H1 (cell line): ENCODE results near the gene FRMD3. TPM values are rescaled to one million over a fixed set of nuclear protein-coding genes. Genes with fewer than 3 reads are reported as not detected.

Experiments
- CTCF ChIA-PET: fragments of 300-600 bp; sonication (Branson Sonifier 250); formaldehyde crosslinking; loops from one replicate; lab custom pipeline; 2021; ENCODE audit not compliant: partially characterized antibody; lab: Charles Lee
- POLR2A ChIA-PET: fragments of 300-600 bp; sonication (Branson Sonifier 250); formaldehyde crosslinking; loops from one replicate; lab custom pipeline; 2021; ENCODE audit warnings: inconsistent platforms; ENCODE audit not compliant: partially characterized antibody; lab: Charles Lee
- DNase-seq, 2 experiments: peaks; one replicate each; pipeline versions ENCODE4 v3.0.0 to v3.0.0-alpha.2; 2010 to 2022; ENCODE audit warnings: low spot score in 2 of 2, low read depth in 1 of 2, mixed read lengths in 1 of 2
- FAIRE-seq: peaks from 2 replicates; lab custom pipeline; 2011; peaks lifted over from hg19 to GRCh38; lab: Jason Lieb, UNC
- H2AFZ ChIP-seq: 2 replicates; pipeline ENCODE4 v1.8.1; 2012; ENCODE audit warnings: low read length, inconsistent platforms
- H2AK5ac ChIP-seq: 2 replicates; pipeline ENCODE4 v1.6.1; 2013; ENCODE audit warnings: low read depth, low read length
- H2BK120ac ChIP-seq: replicated peaks from 2 replicates; pipeline ENCODE3; 2013; ENCODE audit warnings: low read depth, low read length, inconsistent platforms
- H2BK12ac ChIP-seq: 2 replicates; pipeline ENCODE4 v1.6.1; 2013; ENCODE audit warnings: low read depth, low read length
- H2BK15ac ChIP-seq: 2 replicates; pipeline ENCODE4 v1.6.1; 2013; ENCODE audit warnings: low read length
- H2BK20ac ChIP-seq: 2 replicates; pipeline ENCODE4 v1.6.1; 2013; ENCODE audit warnings: low read length
- H2BK5ac ChIP-seq: 2 replicates; pipeline ENCODE4 v1.6.1; 2013; ENCODE audit warnings: low read depth, low read length
- H3K14ac ChIP-seq: 2 replicates; pipeline ENCODE4 v1.6.1; 2013; ENCODE audit warnings: inconsistent platforms; ENCODE audit not compliant: insufficient read length
- H3K18ac ChIP-seq: 2 replicates; pipeline ENCODE4 v1.6.1; 2013; ENCODE audit warnings: low read length; ENCODE audit errors: extremely low read depth
- H3K23ac ChIP-seq: 2 replicates; pipeline ENCODE4 v1.6.1; 2013; ENCODE audit warnings: inconsistent platforms; ENCODE audit not compliant: insufficient read length
- H3K23me2 ChIP-seq: 2 replicates; pipeline ENCODE4 v1.6.1; 2013; ENCODE audit warnings: low read depth, low read length
- H3K27ac ChIP-seq: 2 replicates; pipeline ENCODE4 v1.6.1; 2011; ENCODE audit warnings: low read depth, low read length, inconsistent platforms
- H3K27me3 ChIP-seq, 4 experiments: replicated peaks in 1 of 4; 1 replicate in 1 of 4; 2 replicates in 3 of 4; pipeline versions ENCODE4 v1.6.1 to v1.8.1; 2011 to 2013; ENCODE audit warnings: low read length in 3 of 4, mild to moderate bottlenecking in 3 of 4, inconsistent platforms in 2 of 4, mixed read lengths in 2 of 4, moderate library complexity in 1 of 4; ENCODE audit not compliant: control insufficient read depth in 3 of 4, insufficient read depth in 3 of 4; ENCODE audit errors: extremely low read depth in 1 of 4
- H3K36me3 ChIP-seq, 4 experiments: 2 replicates each; pipeline versions ENCODE4 v1.6.1 to v1.8.1; 2011 to 2013; ENCODE audit warnings: mild to moderate bottlenecking in 4 of 4, low read length in 3 of 4, moderate library complexity in 2 of 4, control low read depth in 1 of 4, inconsistent platforms in 1 of 4; ENCODE audit not compliant: insufficient read depth in 4 of 4, control insufficient read depth in 2 of 4
- H3K4ac ChIP-seq: replicated peaks from 2 replicates; pipeline ENCODE3; 2013; ENCODE audit warnings: low read length, low read depth, mixed read lengths, inconsistent platforms; ENCODE audit not compliant: insufficient read length
- H3K4me1 ChIP-seq, 4 experiments: replicated peaks in 1 of 4; 1 replicate in 1 of 4; 2 replicates in 3 of 4; pipeline versions ENCODE4 v1.6.1 to v1.8.1; 2011 to 2013; ENCODE audit warnings: low read length in 3 of 4, inconsistent platforms in 2 of 4, mixed read lengths in 1 of 4; ENCODE audit not compliant: insufficient read depth in 4 of 4, control insufficient read depth in 3 of 4
- H3K4me2 ChIP-seq, 2 experiments: 2 replicates each; pipeline versions ENCODE4 v1.6.1 to v1.8.1; 2011 to 2013; ENCODE audit warnings: low read depth in 2 of 2, low read length in 2 of 2, control low read depth in 1 of 2, inconsistent platforms in 1 of 2, mild to moderate bottlenecking in 1 of 2; ENCODE audit not compliant: insufficient read depth in 1 of 2
- H3K4me3 ChIP-seq, 4 experiments: fragments of 200-600, 300-600 bp in 1 of 4; sonication (generic), shearing (Covaris generic), sonication (Bioruptor Twin) in 1 of 4; 2 replicates each; pipeline versions ENCODE4 v1.5.1 to v1.8.1; 2011 to 2016; ENCODE audit warnings: low read length in 4 of 4, low read depth in 3 of 4, control low read depth in 2 of 4, inconsistent platforms in 2 of 4, mild to moderate bottlenecking in 2 of 4, mixed read lengths in 1 of 4, moderate library complexity in 1 of 4; ENCODE audit not compliant: insufficient read depth in 2 of 4; ENCODE audit errors: extremely low read depth in 1 of 4
- H3K56ac ChIP-seq: replicated peaks from 2 replicates; pipeline ENCODE3; 2013; ENCODE audit warnings: low read depth, mild to moderate bottlenecking, mixed read lengths, low read length, inconsistent platforms; ENCODE audit not compliant: insufficient read length
- H3K79me1 ChIP-seq: 2 replicates; pipeline ENCODE4 v1.6.1; 2013; ENCODE audit warnings: low read depth, low read length, control low read depth
- H3K79me2 ChIP-seq, 2 experiments: 2 replicates each; pipeline versions ENCODE4 v1.6.1 to v1.8.1; 2012 to 2013; ENCODE audit warnings: low read length in 2 of 2, mild to moderate bottlenecking in 2 of 2, inconsistent platforms in 1 of 2; ENCODE audit not compliant: insufficient read depth in 2 of 2, control insufficient read depth in 1 of 2
- H3K9ac ChIP-seq, 4 experiments: replicated peaks in 1 of 4; 1 replicate in 1 of 4; 2 replicates in 3 of 4; pipeline versions ENCODE4 v1.6.1 to v1.8.1; 2011 to 2013; ENCODE audit warnings: low read depth in 3 of 4, low read length in 3 of 4, control low read depth in 2 of 4, mild to moderate bottlenecking in 2 of 4, moderate library complexity in 2 of 4, inconsistent platforms in 1 of 4; ENCODE audit errors: extremely low read depth in 1 of 4
- H3K9me3 ChIP-seq, 2 experiments: 2 replicates each; pipeline versions ENCODE4 v1.6.1 to v1.8.1; 2012 to 2013; ENCODE audit warnings: mild to moderate bottlenecking in 2 of 2, moderate library complexity in 2 of 2, control low read depth in 1 of 2, inconsistent platforms in 1 of 2, low read depth in 1 of 2, low read length in 1 of 2, mixed read lengths in 1 of 2; ENCODE audit not compliant: insufficient read depth in 2 of 2
- H4K20me1 ChIP-seq, 2 experiments: replicated peaks in 1 of 2; 2 replicates each; pipeline versions ENCODE3 to v1.8.1; 2011 to 2013; ENCODE audit warnings: inconsistent platforms in 2 of 2, low read length in 2 of 2, mild to moderate bottlenecking in 1 of 2; ENCODE audit not compliant: insufficient read depth in 2 of 2, control insufficient read depth in 1 of 2
- H4K5ac ChIP-seq: 2 replicates; pipeline ENCODE4 v1.6.1; 2013; ENCODE audit warnings: low read length, low read depth, mixed read lengths, inconsistent platforms; ENCODE audit not compliant: insufficient read length
- H4K8ac ChIP-seq: 2 replicates; pipeline ENCODE4 v1.8.0; 2013; ENCODE audit warnings: mild to moderate bottlenecking, moderate library complexity, low read length, inconsistent platforms; ENCODE audit not compliant: insufficient read depth; ENCODE audit errors: extremely low read depth
- H4K91ac ChIP-seq: replicated peaks from 2 replicates; pipeline ENCODE3; 2013; ENCODE audit warnings: low read length, mixed read lengths, inconsistent platforms; ENCODE audit not compliant: insufficient read length
- CTBP2 ChIP-seq: IDR thresholded peaks from 2 replicates; pipeline ENCODE4 v1.7.0; 2011; ENCODE audit warnings: borderline replicate concordance, mild to moderate bottlenecking, moderate library complexity, mixed read lengths, low read length; ENCODE audit not compliant: insufficient read depth, insufficient read length
- EP300 ChIP-seq, 2 experiments: IDR thresholded peaks; 1 replicate in 1 of 2; 2 replicates in 1 of 2; pipeline ENCODE4 v1.6.1; 2011 to 2012; ENCODE audit warnings: low read depth in 2 of 2, low read length in 2 of 2, mild to moderate bottlenecking in 2 of 2, borderline replicate concordance in 1 of 2, inconsistent platforms in 1 of 2, moderate library complexity in 1 of 2
- HDAC6 ChIP-seq: IDR thresholded peaks from one replicate; pipeline ENCODE4 v1.7.1; 2012; ENCODE audit warnings: low read depth, mild to moderate bottlenecking, inconsistent platforms, low read length, moderate library complexity
- NANOG ChIP-seq: IDR thresholded peaks from 2 replicates; pipeline ENCODE4 v1.6.1; 2011; ENCODE audit warnings: low read length, low read depth, mild to moderate bottlenecking, inconsistent platforms; ENCODE audit not compliant: insufficient read depth, poor library complexity, severe bottlenecking
- NRF1 ChIP-seq: IDR thresholded peaks from 2 replicates; pipeline ENCODE4 v1.6.1; 2011; ENCODE audit warnings: mild to moderate bottlenecking, low read depth, low read length, improper control_type of control experiment
- SIX5 ChIP-seq: IDR thresholded peaks from 2 replicates; pipeline ENCODE4 v1.6.1; 2011; ENCODE audit warnings: mild to moderate bottlenecking, low read depth, low read length
- SP2 ChIP-seq: IDR thresholded peaks from 2 replicates; pipeline ENCODE4 v1.6.1; 2012; ENCODE audit warnings: mild to moderate bottlenecking, low read length, inconsistent platforms
- SP4 ChIP-seq: IDR thresholded peaks from 2 replicates; pipeline ENCODE4 v1.6.1; 2012; ENCODE audit warnings: low read length, inconsistent platforms
- TBP ChIP-seq: IDR thresholded peaks from 2 replicates; pipeline ENCODE4 v1.6.1; 2011; ENCODE audit warnings: low read depth, low read length, improper control_type of control experiment
- WGBS, 2 experiments: shearing (Covaris generic) in 1 of 2; methylation state at CpG; one replicate each; pipeline versions ENCODE4 v1.1.6 to v1.1.7; 2013 to 2015; ENCODE audit warnings: low lambda C conversion rate in 2 of 2, mixed read lengths in 2 of 2, inconsistent platforms in 1 of 2, low coverage in 1 of 2, missing lambda C conversion rate in 1 of 2; ENCODE audit not compliant: insufficient replicate concordance in 2 of 2, insufficient coverage in 1 of 2, insufficient read length in 1 of 2; ENCODE audit errors: extremely low coverage in 1 of 2, missing lambda C conversion rate in 1 of 2; 5-methylcytosine and 5-hydroxymethylcytosine counted together
- polyA plus RNA-seq, 7 experiments: library from polyadenylated mRNA; depleted of rRNA in 3 of 7; stranded (reverse) in 5 of 7; unstranded in 2 of 7; fragments of >200 nt in 5 of 7; fragments of 200-250 nt in 2 of 7; gene quantifications; 1 replicate in 5 of 7; 2 replicates in 1 of 7; 4 replicates in 1 of 7; pipeline versions ENCODE4 v1.2.1 to v1.2.3, GENCODE V29; 2011 to 2013; ENCODE audit warnings: missing spikeins in 2 of 7, mixed read lengths in 2 of 7
- total RNA-seq: library from RNA; stranded (reverse); fragmentation: NEBNext Ultra II Directional; extraction: Animal tissue kit (Norgen Biotek cat#: 25700); gene quantifications from 2 replicates; pipeline ENCODE4 v1.2.1, GENCODE V29; 2021
- TF ChIP-seq, protein P1 (sequence below): IDR thresholded peaks from 2 replicates; pipeline ENCODE4 v1.6.1; 2012; ENCODE audit warnings: inconsistent platforms
- TF ChIP-seq, protein P2 (sequence below): IDR thresholded peaks from 2 replicates; pipeline ENCODE4 v1.6.1; 2011; ENCODE audit warnings: low read length, improper control_type of control experiment

Gene FRMD3
- total and polyA plus RNA-seq, 2 of the 8 experiments (the other 6 are each of a cell fraction or from before 2014, with no cell fraction given): 0.15 to 1.4 TPM

DNA sequence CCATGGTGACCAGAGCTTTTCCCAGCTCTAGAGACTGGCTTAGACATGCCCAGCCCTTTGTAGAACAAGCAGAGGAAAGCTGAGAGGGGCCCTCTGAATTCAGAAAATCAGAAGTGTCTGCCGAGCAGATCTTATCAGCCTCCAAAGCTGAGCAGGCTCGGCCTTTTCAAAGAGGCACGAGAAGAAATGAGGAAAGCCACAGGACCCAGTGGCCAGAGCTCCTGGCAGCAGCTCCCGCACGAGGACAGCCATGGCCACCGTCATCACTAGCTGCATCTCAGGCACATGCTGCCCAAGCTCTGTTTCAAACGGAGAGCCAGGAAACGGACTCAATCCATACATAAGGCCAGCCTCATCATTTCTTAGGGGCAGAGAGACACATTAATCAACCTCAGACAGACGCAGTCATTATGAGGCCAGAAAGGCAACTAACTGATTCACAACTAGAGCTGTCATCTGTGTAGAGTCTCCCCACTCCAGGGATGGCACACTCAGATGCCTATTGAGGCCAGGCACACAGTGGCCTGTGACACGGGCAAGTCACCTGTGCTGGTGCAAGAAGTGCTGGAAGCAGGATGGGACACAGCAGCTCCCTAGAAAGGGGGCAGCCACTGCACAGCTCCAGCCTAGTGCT, 194.7 kb downstream of the FRMD3 start:
- Histone ChIP-seq H3K18ac (no peak overlapping the region), H3K14ac (no peak overlapping the region), H3K9ac (no peak overlapping the region), H2AK5ac (no peak overlapping the region), H4K8ac (no peak overlapping the region), H4K5ac (no peak overlapping the region), H2BK5ac (0 out of 2 replicates have a peak overlapping the region, but pooled peaks have one; percentile 24), H3K23ac (no peak overlapping the region), H3K9me3 (no peaks in the 10 kb centered on the region), H2BK12ac (0 out of 2 replicates have a peak overlapping the region, but pooled peaks have one; percentile 14), H4K91ac (no peak overlapping the region), H2BK120ac (no peak overlapping the region), H3K36me3 (no peaks in the 10 kb centered on the region), H3K4me3 (no peak overlapping the region), H3K27me3 (no peaks in the 10 kb centered on the region), H3K4me1 (peaks cover 0 to 2% (median 0%) of the 10 kb centered on the region in 4 experiments; a peak in 2 of 7 replicates), H2BK20ac (0 out of 2 replicates have a peak overlapping the region, but pooled peaks have one; percentile 32), H2AFZ (no peak overlapping the region), H3K23me2 (no peaks in the 10 kb centered on the region), H4K20me1 (no peaks in the 10 kb centered on the region), H3K79me2 (no peaks in the 10 kb centered on the region), H3K79me1 (no peaks in the 10 kb centered on the region), H3K27ac (no peak overlapping the region), H3K4ac (peak overlapping the region; percentile 29), H3K56ac (no peak overlapping the region), H3K4me2 (no peak overlapping the region), H2BK15ac (no peak overlapping the region)
- ChIA-PET POLR2A (interaction anchor here (0.5 kb wide), 1 partner anchor 577 kb away, joined by 3 read pairs; the partner anchor contains the start of gene KIF27), CTCF (interaction anchor here (0.7 to 8.8 kb wide), 10 partner anchors 10 to 268 kb away, joined by 3 to 92 read pairs (median 3); partner anchors contain the start of gene FRMD3)
- DNase-seq (no peak), FAIRE-seq (no peak)
- 92% methylated on average over 10 of the region's 10 CpGs; no CpG with 5 or more reads in 1 of the 2 experiments for WGBS, 2 experiments
- TF ChIP-seq SP4: no peak
- TF ChIP-seq, protein P1, sequence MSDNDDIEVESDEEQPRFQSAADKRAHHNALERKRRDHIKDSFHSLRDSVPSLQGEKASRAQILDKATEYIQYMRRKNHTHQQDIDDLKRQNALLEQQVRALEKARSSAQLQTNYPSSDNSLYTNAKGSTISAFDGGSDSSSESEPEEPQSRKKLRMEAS: no peak
- TF ChIP-seq EP300 (IDR thresholded peaks at IDR 0.05; ENCODE audit: borderline replicate concordance in 1 of 2, low read depth in 2 of 2, low read length in 2 of 2): no peak
- TF ChIP-seq SP2: no peak
- TF ChIP-seq SIX5: no peak
- no peak for TF ChIP-seq HDAC6
- no peak for TF ChIP-seq NANOG
- TF ChIP-seq, protein P2, sequence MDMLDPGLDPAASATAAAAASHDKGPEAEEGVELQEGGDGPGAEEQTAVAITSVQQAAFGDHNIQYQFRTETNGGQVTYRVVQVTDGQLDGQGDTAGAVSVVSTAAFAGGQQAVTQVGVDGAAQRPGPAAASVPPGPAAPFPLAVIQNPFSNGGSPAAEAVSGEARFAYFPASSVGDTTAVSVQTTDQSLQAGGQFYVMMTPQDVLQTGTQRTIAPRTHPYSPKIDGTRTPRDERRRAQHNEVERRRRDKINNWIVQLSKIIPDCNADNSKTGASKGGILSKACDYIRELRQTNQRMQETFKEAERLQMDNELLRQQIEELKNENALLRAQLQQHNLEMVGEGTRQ: no peak
- TF ChIP-seq NRF1: no peak
- no peak for TF ChIP-seq CTBP2
- TF ChIP-seq TBP: no peak
